Suprapubic skin (tissue), 4 donors: ENCODE measurements around the gene PODXL2. TPM values are rescaled to one million over a fixed set of nuclear protein-coding genes. Genes with fewer than 3 reads are reported as not detected.
A peak's percentile ranks its signal among the peaks of the same experiment; 100 is the strongest.

Source experiments
- DNase-seq, 2 donors: peaks; one replicate each; pipeline ENCODE4 v3.0.0-alpha.2; 2019; ENCODE audit warnings: low spot score in 2 of 2
- H3K27ac ChIP-seq: fragments of 200-600 bp; sonication (generic); one replicate; pipeline ENCODE4 v1.5.1; 2019
- H3K27me3 ChIP-seq: fragments of 200-600 bp; sonication (generic); one replicate; pipeline ENCODE4 v1.5.1; 2019
- H3K36me3 ChIP-seq: fragments of 200-600 bp; sonication (generic); one replicate; pipeline ENCODE4 v1.5.1; 2019
- H3K4me1 ChIP-seq: fragments of 200-600 bp; sonication (generic); one replicate; pipeline ENCODE4 v1.5.1; 2019
- H3K4me3 ChIP-seq: fragments of 200-600 bp; sonication (generic); one replicate; pipeline ENCODE4 v1.5.1; 2019; ENCODE audit warnings: mild to moderate bottlenecking
- H3K9me3 ChIP-seq: fragments of 200-600 bp; sonication (generic); one replicate; pipeline ENCODE4 v1.5.1; 2019
- CTCF ChIP-seq, 2 donors: fragments of 200-600 bp in 1 of 2; fragments of 450-650 bp in 1 of 2; sonication (generic) in 1 of 2; IDR thresholded peaks; one replicate each; pipeline ENCODE4 v1.5.1; 2016 to 2019; ENCODE audit warnings: antibody characterized with exemption in 2 of 2, mild to moderate bottlenecking in 1 of 2, moderate library complexity in 1 of 2
- EP300 ChIP-seq: sonication (generic); formaldehyde crosslinking; IDR thresholded peaks from one replicate; pipeline ENCODE4 v1.6.1; 2017; ENCODE audit warnings: antibody characterized with exemption
- POLR2A ChIP-seq, 2 donors: fragments of 450-650 bp; IDR thresholded peaks; one replicate each; pipeline ENCODE4 v1.6.1; 2017; ENCODE audit warnings: antibody characterized with exemption in 2 of 2, mild to moderate bottlenecking in 2 of 2, moderate library complexity in 2 of 2
- POLR2AphosphoS5 ChIP-seq, 3 donors: sonication (generic); formaldehyde crosslinking; IDR thresholded peaks; one replicate each; pipeline ENCODE4 v1.6.1; 2017; ENCODE audit warnings: antibody characterized with exemption in 3 of 3
- WGBS: methylation state at CpG from one replicate; pipeline ENCODE4 v1.1.5; 2018; 5-methylcytosine and 5-hydroxymethylcytosine counted together
- total RNA-seq, 4 donors: library from RNA; depleted of rRNA; stranded (reverse); fragments of >200 nt; gene quantifications; one replicate each; pipeline ENCODE4 v1.1.0, GENCODE V29; 2016

PODXL2 gene
- total RNA-seq, 4 donors from 2014 or later = 8.0 to 15.4 (median 11.2) TPM

- no peak for TF ChIP-seq POLR2AphosphoS5 (IDR thresholded peaks at IDR 0.05)
- no peak for TF ChIP-seq CTCF (IDR thresholded peaks at IDR 0.05)
- no peak for TF ChIP-seq POLR2A (IDR thresholded peaks at IDR 0.05)
- TF ChIP-seq EP300 = no peak
- Histone ChIP-seq H3K27ac (no peak overlapping the region), H3K27me3 (no peaks in the 10 kb centered on the region), H3K4me3 (no peak overlapping the region), H3K9me3 (no peaks in the 10 kb centered on the region), H3K4me1 (peaks cover 7% of the 10 kb centered on the region), H3K36me3 (peaks cover 3% of the 10 kb centered on the region)
- WGBS = 61% methylated on average over 13 of the region's 13 CpGs
- peak; percentile 44 to 46 for DNase-seq
Observed at GRCh38 chr3:127707851-127708411, 78.9 kb downstream of the PODXL2 start.

GRCh38 chr3:127708837-127709236 lies 79.9 kb downstream of the PODXL2 start:
- peaks cover 6% of the 10 kb centered on the region for H3K4me1 ChIP-seq
- H3K27ac ChIP-seq = no peak overlapping the region
- no peak for DNase-seq
- H3K36me3 ChIP-seq = peaks cover 3% of the 10 kb centered on the region
- no peak for TF ChIP-seq CTCF (IDR thresholded peaks at IDR 0.05)
- 67% methylated on average over 2 of the region's 2 CpGs for WGBS
- H3K4me3 ChIP-seq = no peak overlapping the region
- no peaks in the 10 kb centered on the region for H3K9me3 ChIP-seq
- H3K27me3 ChIP-seq = no peaks in the 10 kb centered on the region

- TF ChIP-seq CTCF (IDR thresholded peaks at IDR 0.05) (no peak), EP300 (no peak), POLR2A (IDR thresholded peaks at IDR 0.05) (no peak), POLR2AphosphoS5 (IDR thresholded peaks at IDR 0.05) (no peak)
- no peak overlapping the region for H3K27ac ChIP-seq
Observed at GRCh38 chr3:127709320-127710060, 80.5 kb downstream of the PODXL2 start.

GRCh38 chr3:127710155-127710941 lies 81.4 kb downstream of the PODXL2 start:
- 76% methylated on average over 18 of the region's 18 CpGs for WGBS
- Histone ChIP-seq H3K4me3 (no peak overlapping the region), H3K9me3 (no peaks in the 10 kb centered on the region), H3K36me3 (peaks cover 3% of the 10 kb centered on the region), H3K27ac (no peak overlapping the region), H3K4me1 (peaks cover 6% of the 10 kb centered on the region), H3K27me3 (no peaks in the 10 kb centered on the region)
- peak; percentile 31 to 53 for DNase-seq
- TF ChIP-seq EP300 (no peak), POLR2AphosphoS5 (IDR thresholded peaks at IDR 0.05) (no peak), POLR2A (IDR thresholded peaks at IDR 0.05) (no peak), CTCF (IDR thresholded peaks at IDR 0.05) (no peak)

More at GRCh38 chr3:127709320-127710060, 80.5 kb downstream of the PODXL2 start:
- Histone ChIP-seq H3K36me3 (peaks cover 3% of the 10 kb centered on the region), H3K4me1 (peaks cover 6% of the 10 kb centered on the region), H3K4me3 (no peak overlapping the region), H3K9me3 (no peaks in the 10 kb centered on the region), H3K27me3 (no peaks in the 10 kb centered on the region)
- DNase-seq = peak in 1 of 2 donors; percentile 19
- 77% methylated on average over 3 of the region's 3 CpGs for WGBS
